Transverse colon (tissue), 4 donors: ENCODE results near the gene RHOF. TPM values are rescaled to one million over a fixed set of nuclear protein-coding genes. Genes with fewer than 3 reads are reported as not detected.

Experiments used
- DNase-seq: peaks from one replicate; pipeline ENCODE4 v3.0.0-alpha.2; 2019
- H3K27ac ChIP-seq, 4 donors: fragments of 200-600 bp; sonication (generic); 2 replicates each; pipeline ENCODE4 v1.5.1; 2016 to 2018; ENCODE audit warnings: inconsistent platforms in 4 of 4
- H3K27me3 ChIP-seq: fragments of 200-600 bp; sonication (generic); 2 replicates; pipeline ENCODE4 v1.5.1; 2017; ENCODE audit warnings: inconsistent platforms
- H3K36me3 ChIP-seq, 4 donors: fragments of 200-600 bp; sonication (generic); 2 replicates each; pipeline ENCODE4 v1.5.1; 2017 to 2019; ENCODE audit warnings: inconsistent platforms in 4 of 4
- H3K4me1 ChIP-seq, 4 donors: fragments of 200-600 bp; sonication (generic); 2 replicates each; pipeline ENCODE4 v1.5.1; 2017 to 2020; ENCODE audit warnings: inconsistent platforms in 4 of 4
- H3K4me3 ChIP-seq, 4 donors: fragments of 200-600 bp; sonication (generic); 1 replicate in 1 of 4; 2 replicates in 3 of 4; pipeline versions ENCODE4 v1.5.1 to v1.6.1; 2017 to 2019; ENCODE audit warnings: inconsistent platforms in 4 of 4
- H3K9me3 ChIP-seq, 2 donors: fragments of 200-600 bp; sonication (generic); 2 replicates each; pipeline ENCODE4 v1.5.1; 2017 to 2019; ENCODE audit warnings: inconsistent platforms in 2 of 2
- EP300 ChIP-seq: sonication (generic); formaldehyde crosslinking; IDR thresholded peaks from one replicate; pipeline ENCODE4 v1.6.1; 2017; ENCODE audit warnings: antibody characterized with exemption, low read depth
- POLR2A ChIP-seq: fragments of 450-650 bp; IDR thresholded peaks from one replicate; pipeline ENCODE4 v1.6.1; 2016; ENCODE audit warnings: antibody characterized with exemption, mild to moderate bottlenecking, moderate library complexity
- POLR2AphosphoS5 ChIP-seq, 3 donors: sonication (generic); formaldehyde crosslinking; IDR thresholded peaks; one replicate each; pipeline ENCODE4 v1.6.1; 2016; ENCODE audit warnings: antibody characterized with exemption in 3 of 3
- WGBS, 2 donors: methylation state at CpG; one replicate each; pipeline ENCODE4 v1.1.5; 2018; ENCODE audit warnings: low coverage in 1 of 2; 5-methylcytosine and 5-hydroxymethylcytosine counted together
- in situ Hi-C, 4 donors: fragments of 200-750 bp; cut with MboI; loops; one replicate each; pipeline versions ENCODE4 v1.15.0 to v1.15.1; 2017; ENCODE audit warnings: low sequenced_read_pairs in 3 of 4, low pct_ligation_motif_present in 1 of 4, low pct_unique_long_range_greater_than_20kb in 1 of 4
- intact Hi-C: fragments of 100-400 bp; cut with DNase I; formaldehyde crosslinking; loops from one replicate; pipeline ENCODE4 v1.15.1; 2023; ENCODE audit warnings: low total_unique reads
- total RNA-seq, 4 donors: library from RNA; depleted of rRNA; stranded (reverse); fragments of >200 nt; gene quantifications; one replicate each; pipeline ENCODE4 v1.1.0, GENCODE V29; 2016
- TF ChIP-seq, protein P1 (sequence below), 5 experiments: fragments of 200-600 bp in 3 of 5; fragments of 450-650 bp in 2 of 5; sonication (generic) in 3 of 5; IDR thresholded peaks; 1 replicate in 2 of 5; 2 replicates in 3 of 5; pipeline ENCODE4 v1.5.1; 2016 to 2017; ENCODE audit warnings: antibody characterized with exemption in 5 of 5, inconsistent platforms in 3 of 5, mild to moderate bottlenecking in 2 of 5, moderate library complexity in 1 of 5

The RHOF gene
- total RNA-seq, 4 donors from 2014 or later = 14.9 to 251 (median 150) TPM

DNA sequence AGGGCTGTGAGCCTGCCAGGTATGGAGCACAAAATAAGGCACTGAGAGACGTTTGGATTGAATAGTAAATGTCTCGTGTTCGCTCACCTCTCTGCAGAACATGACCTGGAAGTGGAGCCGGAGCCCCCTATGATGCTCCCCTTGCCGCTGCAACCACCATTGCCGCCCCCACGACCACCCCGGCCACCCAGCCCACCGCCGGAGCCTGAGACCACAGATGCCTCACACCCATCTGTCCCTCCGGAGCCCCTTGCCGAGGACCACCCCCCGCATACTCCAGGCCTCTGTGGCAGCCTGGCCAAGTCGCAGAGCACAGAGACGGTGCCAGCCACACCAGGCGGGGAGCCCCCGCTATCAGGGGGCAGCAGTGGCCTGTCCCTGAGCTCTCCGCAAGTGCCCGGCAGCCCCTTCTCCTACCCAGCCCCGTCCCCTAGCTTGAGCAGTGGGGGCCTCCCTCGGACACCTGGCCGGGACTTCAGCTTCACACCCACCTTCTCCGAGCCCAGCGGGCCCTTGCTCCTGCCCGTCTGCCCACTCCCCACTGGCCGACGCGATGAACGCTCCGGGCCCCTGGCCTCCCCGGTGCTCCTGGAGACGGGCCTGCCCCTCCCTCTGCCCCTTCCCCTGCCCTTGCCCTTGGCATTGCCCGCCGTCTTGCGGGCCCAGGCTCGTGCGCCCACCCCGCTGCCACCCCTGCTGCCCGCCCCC is 29.1 kb upstream of the RHOF start:
- in situ Hi-C loops = no loop called here
- DNase-seq = no peak
- no peak overlapping the region for H3K4me3 ChIP-seq
- H3K27me3 ChIP-seq = no peaks in the 10 kb centered on the region
- TF ChIP-seq POLR2AphosphoS5 (IDR thresholded peaks at IDR 0.05) = no peak
- TF ChIP-seq POLR2A = no peak
- TF ChIP-seq, protein P1, sequence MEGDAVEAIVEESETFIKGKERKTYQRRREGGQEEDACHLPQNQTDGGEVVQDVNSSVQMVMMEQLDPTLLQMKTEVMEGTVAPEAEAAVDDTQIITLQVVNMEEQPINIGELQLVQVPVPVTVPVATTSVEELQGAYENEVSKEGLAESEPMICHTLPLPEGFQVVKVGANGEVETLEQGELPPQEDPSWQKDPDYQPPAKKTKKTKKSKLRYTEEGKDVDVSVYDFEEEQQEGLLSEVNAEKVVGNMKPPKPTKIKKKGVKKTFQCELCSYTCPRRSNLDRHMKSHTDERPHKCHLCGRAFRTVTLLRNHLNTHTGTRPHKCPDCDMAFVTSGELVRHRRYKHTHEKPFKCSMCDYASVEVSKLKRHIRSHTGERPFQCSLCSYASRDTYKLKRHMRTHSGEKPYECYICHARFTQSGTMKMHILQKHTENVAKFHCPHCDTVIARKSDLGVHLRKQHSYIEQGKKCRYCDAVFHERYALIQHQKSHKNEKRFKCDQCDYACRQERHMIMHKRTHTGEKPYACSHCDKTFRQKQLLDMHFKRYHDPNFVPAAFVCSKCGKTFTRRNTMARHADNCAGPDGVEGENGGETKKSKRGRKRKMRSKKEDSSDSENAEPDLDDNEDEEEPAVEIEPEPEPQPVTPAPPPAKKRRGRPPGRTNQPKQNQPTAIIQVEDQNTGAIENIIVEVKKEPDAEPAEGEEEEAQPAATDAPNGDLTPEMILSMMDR (IDR thresholded peaks at IDR 0.05) = no peak
- TF ChIP-seq EP300 = no peak
- no peaks in the 10 kb centered on the region for H3K9me3 ChIP-seq
- WGBS, 2 donors = 94% methylated on average over 39 of the region's 39 CpGs; no CpG with 5 or more reads in 1 of the 2 donors
- peaks cover 0 to 62% (median 30%) of the 10 kb centered on the region in 4 donors for H3K36me3 ChIP-seq
- intact Hi-C loops = no loop called here
- H3K27ac ChIP-seq = no peak overlapping the region
- no peaks in the 10 kb centered on the region for H3K4me1 ChIP-seq

DNA sequence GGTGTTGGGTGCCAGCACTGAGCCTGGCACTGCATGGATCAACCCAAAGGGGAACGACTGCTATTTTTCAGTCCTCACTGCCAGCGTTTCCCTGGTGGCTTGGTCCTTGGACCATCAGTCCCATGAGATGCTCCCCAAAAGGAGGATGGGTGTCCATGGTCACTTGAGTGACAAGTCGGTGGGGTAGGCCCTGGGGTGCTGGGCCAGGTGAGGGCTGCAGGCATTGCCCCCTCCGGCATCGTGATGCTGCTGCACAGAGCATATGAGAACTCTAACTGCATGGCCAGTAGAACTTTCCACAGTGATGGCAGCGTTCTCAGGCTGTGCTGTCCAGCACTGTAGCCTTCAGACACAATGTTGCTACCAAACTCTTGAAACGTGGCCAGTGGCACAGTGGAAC is 26.6 kb upstream of the RHOF start:
- Histone ChIP-seq H3K27me3 (no peaks in the 10 kb centered on the region), H3K4me1 (no peaks in the 10 kb centered on the region), H3K9me3 (no peaks in the 10 kb centered on the region), H3K36me3 (peaks cover 0 to 73% (median 42%) of the 10 kb centered on the region in 4 donors), H3K27ac (no peak overlapping the region), H3K4me3 (no peak overlapping the region)
- 40 to 89% methylated on average over 2 to 7 of the region's 7 CpGs for WGBS, 2 donors
- intact Hi-C loops = no loop called here
- in situ Hi-C loops = no loop called here
- TF ChIP-seq EP300 = no peak
- TF ChIP-seq POLR2AphosphoS5 (IDR thresholded peaks at IDR 0.05) = no peak
- TF ChIP-seq, protein P1 (IDR thresholded peaks at IDR 0.05) = no peak
- no peak for TF ChIP-seq POLR2A
- no peak for DNase-seq

DNA sequence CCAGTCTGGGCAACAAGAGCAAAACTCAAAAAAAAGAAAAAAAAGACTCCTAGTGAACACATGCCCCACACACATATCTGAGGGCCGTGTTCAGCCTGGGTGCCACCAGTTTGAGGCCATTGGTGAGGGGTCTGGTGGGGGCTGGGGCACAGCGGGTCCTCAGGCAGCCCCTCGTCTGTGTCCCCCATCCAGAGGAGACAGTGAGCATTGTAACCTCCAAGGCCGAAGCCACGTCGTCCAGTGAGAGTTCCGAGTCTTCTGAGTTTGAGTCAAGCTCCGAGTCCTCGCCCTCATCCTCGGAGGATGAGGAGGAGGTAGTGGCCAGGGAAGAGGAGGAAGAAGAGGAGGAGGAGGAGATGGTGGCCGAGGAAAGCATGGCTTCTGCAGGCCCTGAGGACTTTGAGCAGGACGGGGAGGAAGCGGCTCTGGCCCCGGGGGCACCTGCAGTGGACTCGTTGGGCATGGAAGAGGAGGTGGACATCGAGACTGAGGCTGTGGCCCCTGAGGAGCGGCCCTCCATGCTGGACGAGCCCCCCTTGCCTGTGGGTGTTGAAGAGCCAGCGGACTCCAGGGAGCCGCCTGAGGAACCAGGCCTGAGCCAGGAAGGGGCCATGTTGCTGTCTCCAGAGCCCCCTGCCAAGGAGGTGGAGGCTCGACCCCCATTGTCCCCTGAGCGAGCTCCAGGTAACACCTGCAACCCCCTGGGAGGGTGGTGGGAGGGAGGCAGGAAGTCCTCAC is 25.9 kb upstream of the RHOF start:
- TF ChIP-seq POLR2AphosphoS5 (IDR thresholded peaks at IDR 0.05) = no peak
- TF ChIP-seq, protein P1 (IDR thresholded peaks at IDR 0.05) = no peak
- no peak for TF ChIP-seq POLR2A
- TF ChIP-seq EP300 = no peak
- no peaks in the 10 kb centered on the region for H3K27me3 ChIP-seq
- H3K4me3 ChIP-seq = no peak overlapping the region
- no peak overlapping the region for H3K27ac ChIP-seq
- WGBS, 2 donors = 96% methylated on average over 22 of the region's 22 CpGs; no CpG with 5 or more reads in 1 of the 2 donors
- no peak for DNase-seq
- H3K36me3 ChIP-seq = peaks cover 0 to 80% (median 45%) of the 10 kb centered on the region in 4 donors
- in situ Hi-C loops (no loop called here), intact Hi-C loops (no loop called here)
- H3K9me3 ChIP-seq = no peaks in the 10 kb centered on the region
- H3K4me1 ChIP-seq = no peaks in the 10 kb centered on the region

DNA sequence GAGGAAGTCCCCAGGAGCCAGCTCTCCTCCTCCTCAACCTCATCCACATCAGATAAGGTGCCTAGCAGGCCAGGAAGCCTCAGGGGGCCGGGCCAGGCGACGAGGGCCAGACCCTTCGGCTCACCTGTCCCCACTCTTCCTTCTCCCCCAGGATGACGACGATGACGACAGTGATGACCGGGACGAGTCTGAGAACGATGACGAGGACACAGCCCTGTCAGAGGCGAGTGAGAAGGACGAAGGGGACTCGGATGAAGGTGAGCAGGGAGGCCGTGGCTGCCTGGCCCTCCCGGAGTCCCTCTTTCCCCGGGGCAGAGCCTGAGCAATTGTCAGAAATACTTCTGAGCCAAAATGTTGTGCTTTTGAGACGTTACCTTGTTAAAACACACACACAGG is 24.2 kb upstream of the RHOF start:
- H3K27me3 ChIP-seq = no peaks in the 10 kb centered on the region
- TF ChIP-seq, protein P1 (IDR thresholded peaks at IDR 0.05) = no peak
- TF ChIP-seq POLR2AphosphoS5 (IDR thresholded peaks at IDR 0.05) = no peak
- TF ChIP-seq POLR2A = no peak
- no peak for TF ChIP-seq EP300
- peaks cover 12 to 14% (median 13%) of the 10 kb centered on the region in 4 donors for H3K4me1 ChIP-seq
- H3K27ac ChIP-seq = no peak overlapping the region
- DNase-seq = no peak
- H3K4me3 ChIP-seq = no peak overlapping the region
- no peaks in the 10 kb centered on the region for H3K9me3 ChIP-seq
- intact Hi-C loops (no loop called here), in situ Hi-C loops (no loop called here)
- H3K36me3 ChIP-seq = peaks cover 0 to 72% (median 37%) of the 10 kb centered on the region in 4 donors
- WGBS, 2 donors = 80 to 93% methylated on average over 1 to 18 of the region's 18 CpGs
